Stimulated activated CD8-positive, alpha-beta memory T cell treated with anti-CD3 and anti-CD28 coated beads, Interleukin-7, amount 100 ng/mL, for 48 hours (primary cell): ENCODE results near the gene SIK3.
"Not testable (repeated sequence)": the region's sequence is repeated elsewhere in the genome, so short reads cannot be mapped to it uniquely, and the experiment has no call there.

Source experiments
- DNase-seq, 2 donors: peaks; one replicate each; pipeline ENCODE4 v3.0.0-alpha.2; 2020; ENCODE audit warnings: low read depth in 1 of 2; ENCODE audit errors: extremely low read depth in 1 of 2

The SIK3 gene

GRCh38 chr11:117112497-117112896 is 14.3 kb upstream of the SIK3 start:
- not testable (repeated sequence) for DNase-seq

GRCh38 chr11:117110294-117110950 is 12.2 kb upstream of the SIK3 start:
- no peak for DNase-seq

GRCh38 chr11:117107701-117108590 is 9.7 kb upstream of the SIK3 start:
- no peak for DNase-seq

GRCh38 chr11:117100556-117100955 is 2.3 kb upstream of the SIK3 start:
- no peak for DNase-seq

- DNase-seq: no peak
Measured at GRCh38 chr11:117099696-117100095, 1.5 kb upstream of the SIK3 start.

- no peak for DNase-seq
Measured at GRCh38 chr11:117097389-117098268, 599 bp downstream of the SIK3 start.

- no peak for DNase-seq
Measured at GRCh38 chr11:117097014-117097388, 1.2 kb downstream of the SIK3 start.

GRCh38 chr11:117096201-117096991 is 1.8 kb downstream of the SIK3 start:
- DNase-seq: no peak

- DNase-seq: no peak
Measured at GRCh38 chr11:117095284-117096161, 2.7 kb downstream of the SIK3 start.

- DNase-seq: no peak
Measured at GRCh38 chr11:117094776-117095175, 3.5 kb downstream of the SIK3 start.

- DNase-seq: no peak
Measured at GRCh38 chr11:117092951-117093590, 5.2 kb downstream of the SIK3 start.

- DNase-seq: no peak
Measured at GRCh38 chr11:117091753-117092477, 6.3 kb downstream of the SIK3 start.

GRCh38 chr11:117090111-117090706 is 8.0 kb downstream of the SIK3 start:
- DNase-seq: no peak

- no peak for DNase-seq
Measured at GRCh38 chr11:117089685-117090084, 8.5 kb downstream of the SIK3 start.

GRCh38 chr11:117087446-117087845 is 10.8 kb downstream of the SIK3 start:
- no peak for DNase-seq

- DNase-seq: no peak
Measured at GRCh38 chr11:117084992-117085391, 13.2 kb downstream of the SIK3 start.

- no peak for DNase-seq
Measured at GRCh38 chr11:117083011-117083935, 15.0 kb downstream of the SIK3 start.
